ENCODE measurements around the gene SLC5A12.

- TF ChIP-seq EZH2 (IDR thresholded peaks at IDR 0.05; ENCODE audit: insufficient read depth, poor library complexity, severe bottlenecking) = no peak
- no peak for TF ChIP-seq EZH2phosphoT487 (IDR thresholded peaks at IDR 0.05; ENCODE audit: insufficient read depth, low read depth)
Observed at GRCh38 chr11:26719289-26719973, 2.4 kb downstream of the SLC5A12 start.
